BE2C (cell line): ENCODE data around the gene DR1.
"Not testable (repeated sequence)": the region's sequence is repeated elsewhere in the genome, so short reads cannot be mapped to it uniquely, and the experiment has no call there.

Experiments used
- DNase-seq: peaks from one replicate; pipeline ENCODE4 v3.0.0-alpha.2; 2020
- H3K27me3 ChIP-seq: fragments of 250-450 bp; sonication (Bioruptor Pico); 2 replicates; pipeline ENCODE4 v1.5.1; 2020; ENCODE audit warnings: mild to moderate bottlenecking
- H3K36me3 ChIP-seq: fragments of 250-450 bp; sonication (Bioruptor Pico); 2 replicates; pipeline ENCODE4 v1.5.1; 2020; ENCODE audit warnings: mild to moderate bottlenecking
- H3K4me1 ChIP-seq: fragments of 250-450 bp; sonication (Bioruptor Pico); 2 replicates; pipeline ENCODE4 v1.5.1; 2020
- H3K4me3 ChIP-seq: 2 replicates; pipeline ENCODE4 v1.5.1; 2011; ENCODE audit warnings: low read depth, low read length
- H3K9me3 ChIP-seq: fragments of 250-450 bp; sonication (Bioruptor Pico); 2 replicates; pipeline ENCODE4 v1.5.1; 2020
- CTCF ChIP-seq: IDR thresholded peaks from 2 replicates; pipeline ENCODE4 v1.5.1; 2012; ENCODE audit warnings: mild to moderate bottlenecking, low read depth, low read length

DR1 gene

GRCh38 chr1:93350875-93351274 lies 5.2 kb downstream of the DR1 start:
- DNase-seq: no peak
- Histone ChIP-seq H3K9me3 (no peaks in the 10 kb centered on the region), H3K4me3 (no peak overlapping the region), H3K27me3 (no peaks in the 10 kb centered on the region), H3K36me3 (peaks cover 8% of the 10 kb centered on the region), H3K4me1 (no peaks in the 10 kb centered on the region)
- TF ChIP-seq CTCF: no peak

GRCh38 chr1:93351346-93351745 lies 5.6 kb downstream of the DR1 start:
- not testable (repeated sequence) for H3K27me3 ChIP-seq, H3K9me3 ChIP-seq, H3K36me3 ChIP-seq, DNase-seq, H3K4me1 ChIP-seq, H3K4me3 ChIP-seq

DNA sequence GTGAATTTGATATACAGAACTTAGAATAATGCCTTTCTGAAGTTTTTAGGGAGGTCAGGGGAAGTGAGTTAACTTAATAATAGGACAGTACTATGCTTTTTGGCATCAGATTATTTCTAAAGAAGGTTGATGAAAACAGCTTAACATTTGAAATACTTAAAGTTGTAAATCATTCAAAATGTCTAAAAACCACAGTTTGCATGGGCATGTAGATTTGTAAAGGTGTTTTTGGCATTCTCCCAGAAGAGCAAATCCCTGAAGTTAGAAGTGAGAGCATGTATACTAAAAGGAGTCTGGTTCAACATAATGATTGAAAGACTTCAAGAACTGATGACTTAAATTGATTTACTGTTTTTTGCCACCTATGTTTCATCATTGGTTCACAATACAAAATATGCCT lies 6.7 kb downstream of the DR1 start:
- TF ChIP-seq CTCF: no peak
- Histone ChIP-seq H3K4me1 (no peaks in the 10 kb centered on the region), H3K36me3 (peaks cover 11% of the 10 kb centered on the region), H3K4me3 (no peak overlapping the region), H3K27me3 (no peaks in the 10 kb centered on the region), H3K9me3 (no peaks in the 10 kb centered on the region)
- DNase-seq: no peak

DNA sequence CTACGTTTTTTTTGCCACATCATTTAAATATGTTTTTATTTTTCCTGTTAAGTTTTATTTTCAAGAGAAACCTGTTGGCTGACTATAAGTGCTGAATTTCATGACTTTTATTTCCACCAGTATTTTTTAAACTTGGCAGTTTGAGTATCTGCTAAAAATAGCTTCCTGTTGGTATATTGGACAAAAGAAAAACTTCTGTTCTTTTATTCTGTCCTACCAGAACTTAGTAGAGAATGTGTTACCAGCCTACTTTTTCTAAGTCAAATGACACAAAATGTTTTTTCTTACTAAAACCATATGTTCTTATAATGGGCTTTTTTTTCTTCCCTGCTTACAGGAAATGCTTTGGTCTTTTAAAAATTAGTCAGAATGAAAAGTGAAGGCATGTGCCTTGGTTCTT lies 7.6 kb downstream of the DR1 start:
- Histone ChIP-seq H3K27me3 (no peaks in the 10 kb centered on the region), H3K36me3 (peaks cover 17% of the 10 kb centered on the region), H3K9me3 (no peaks in the 10 kb centered on the region), H3K4me1 (no peaks in the 10 kb centered on the region), H3K4me3 (no peak overlapping the region)
- no peak for TF ChIP-seq CTCF
- DNase-seq: no peak

GRCh38 chr1:93354749-93355148 lies 9.0 kb downstream of the DR1 start:
- no peak for DNase-seq
- no peak for TF ChIP-seq CTCF
- Histone ChIP-seq H3K4me1 (no peaks in the 10 kb centered on the region), H3K9me3 (no peaks in the 10 kb centered on the region), H3K36me3 (peaks cover 19% of the 10 kb centered on the region), H3K4me3 (no peak overlapping the region), H3K27me3 (no peaks in the 10 kb centered on the region)

DNA sequence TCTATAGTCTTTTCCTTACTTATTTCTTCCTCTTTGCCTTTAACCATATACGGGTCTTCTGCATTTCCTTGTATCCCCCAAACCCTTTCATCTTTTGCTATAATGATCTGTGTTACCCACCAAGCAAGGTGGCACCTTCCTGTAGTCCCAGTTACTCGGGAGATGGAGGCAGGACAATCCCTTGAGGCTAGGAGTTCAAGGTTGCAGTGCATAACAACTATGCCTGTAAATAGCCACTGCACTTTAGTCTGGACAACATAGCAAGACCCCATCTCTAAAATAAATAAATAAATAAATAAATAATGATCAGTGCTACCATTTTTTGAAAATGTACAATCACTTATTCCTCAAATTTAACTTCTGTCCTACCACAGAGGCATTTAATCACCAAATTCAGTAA lies 11.5 kb downstream of the DR1 start:
- H3K9me3 ChIP-seq: no peaks in the 10 kb centered on the region
- H3K4me3 ChIP-seq: no peak overlapping the region
- no peak for DNase-seq
- no peaks in the 10 kb centered on the region for H3K27me3 ChIP-seq
- peaks cover 19% of the 10 kb centered on the region for H3K36me3 ChIP-seq
- TF ChIP-seq CTCF: no peak
- no peaks in the 10 kb centered on the region for H3K4me1 ChIP-seq

GRCh38 chr1:93358293-93358692 lies 12.6 kb downstream of the DR1 start:
- Histone ChIP-seq H3K4me1 (no peaks in the 10 kb centered on the region), H3K36me3 (peaks cover 20% of the 10 kb centered on the region)
- no peak for TF ChIP-seq CTCF

More at GRCh38 chr1:93358293-93358692, 12.6 kb downstream of the DR1 start:
- H3K9me3 ChIP-seq: no peaks in the 10 kb centered on the region
- no peak for DNase-seq
- H3K4me3 ChIP-seq: no peak overlapping the region
- H3K27me3 ChIP-seq: no peaks in the 10 kb centered on the region
